C4-2B (cell line): ENCODE results near the gene IL18RAP.

Experiments used
- CTCF ChIP-seq: fragments of 450-650 bp; conservative IDR thresholded peaks from 2 replicates; pipeline ENCODE4 v1.5.1; 2017; ENCODE audit warnings: mild to moderate bottlenecking
- ZFX ChIP-seq: fragments of 450-650 bp; IDR thresholded peaks from 2 replicates; pipeline ENCODE4 v1.6.1; 2017

GRCh38 chr2:102397209-102397608 is 25.8 kb upstream of the IL18RAP start:
- TF ChIP-seq CTCF, result no peak
- no peak for TF ChIP-seq ZFX
